Lung (tissue), 12 donors: ENCODE data around the gene RFXAP. TPM values are rescaled to one million over a fixed set of nuclear protein-coding genes. Genes with fewer than 3 reads are reported as not detected.

Experiments used
- ATAC-seq: fragments of 200-7000 bp; cut with Tn5 transposase; one replicate; pipeline ENCODE4 v1.9.1; 2020; ENCODE audit warnings: moderate number of reproducible peaks; ENCODE audit not compliant: insufficient read depth, low FRiP score
- DNase-seq, 3 donors: peaks; one replicate each; pipeline ENCODE4 v3.0.0-alpha.2; 2013 to 2017
- H3K27ac ChIP-seq, 2 donors: one replicate each; pipeline ENCODE4 v1.5.1; 2013; ENCODE audit warnings: mild to moderate bottlenecking in 2 of 2, moderate library complexity in 2 of 2, control low read depth in 1 of 2, inconsistent platforms in 1 of 2, low read depth in 1 of 2, low read length in 1 of 2
- H3K27me3 ChIP-seq, 3 donors: one replicate each; pipeline ENCODE4 v1.5.1; 2013; ENCODE audit warnings: low read length in 2 of 3; ENCODE audit not compliant: control insufficient read depth in 3 of 3, insufficient read depth in 3 of 3
- H3K36me3 ChIP-seq, 4 donors: one replicate each; pipeline ENCODE4 v1.5.1; 2013; ENCODE audit warnings: low read length in 4 of 4, mild to moderate bottlenecking in 1 of 4, moderate library complexity in 1 of 4; ENCODE audit not compliant: control insufficient read depth in 4 of 4, insufficient read depth in 4 of 4
- H3K4me1 ChIP-seq, 5 donors: one replicate each; pipeline ENCODE4 v1.5.1; 2013; ENCODE audit warnings: low read length in 5 of 5, mild to moderate bottlenecking in 2 of 5, moderate library complexity in 1 of 5; ENCODE audit not compliant: control insufficient read depth in 5 of 5, insufficient read depth in 5 of 5
- H3K4me3 ChIP-seq: one replicate; pipeline ENCODE4 v1.5.1; 2013; ENCODE audit warnings: mild to moderate bottlenecking, control low read depth, moderate library complexity
- H3K9ac ChIP-seq, 2 donors: one replicate each; pipeline ENCODE4 v1.5.1; 2013; ENCODE audit warnings: low read length in 2 of 2, control low read depth in 1 of 2; ENCODE audit not compliant: insufficient read depth in 1 of 2
- H3K9me3 ChIP-seq, 4 donors: one replicate each; pipeline ENCODE4 v1.5.1; 2013; ENCODE audit warnings: low read length in 3 of 4, mild to moderate bottlenecking in 1 of 4, moderate library complexity in 1 of 4; ENCODE audit not compliant: control insufficient read depth in 4 of 4, insufficient read depth in 3 of 4
- WGBS, 2 donors: extraction: QIAGEN DNeasy Blood & Tissue Kit; methylation state at CpG; one replicate each; pipeline ENCODE4 v1.1.7; 2013; 5-methylcytosine and 5-hydroxymethylcytosine counted together
- polyA plus RNA-seq, 2 donors: library from polyadenylated mRNA; stranded (reverse); fragments of 200-250 nt; gene quantifications; one replicate each; pipeline ENCODE4 v1.2.1, GENCODE V29; 2013
- total RNA-seq, 2 donors: library from RNA; depleted of rRNA in 1 of 2; stranded (reverse); fragments of >200 nt in 1 of 2; gene quantifications; one replicate each; pipeline ENCODE4 v1.2.1, GENCODE V29; 2014 to 2021
- TF ChIP-seq, protein P1 (sequence below): IDR thresholded peaks from 2 replicates; pipeline ENCODE4 v1.5.1; 2012; ENCODE audit warnings: mild to moderate bottlenecking; ENCODE audit errors: control extremely low read depth, extremely low read depth
- donor health status: control.
- donor health status: control.
- donor health status: Bipolar disorder and iron deficiency.
- donor health status: healthy.
- donor health status: DM: yes; HTN: yes; CAD: no.

The RFXAP gene
- total and polyA plus RNA-seq, 4 donors: 3.0 to 9.5 (median 4.9) TPM

DNA sequence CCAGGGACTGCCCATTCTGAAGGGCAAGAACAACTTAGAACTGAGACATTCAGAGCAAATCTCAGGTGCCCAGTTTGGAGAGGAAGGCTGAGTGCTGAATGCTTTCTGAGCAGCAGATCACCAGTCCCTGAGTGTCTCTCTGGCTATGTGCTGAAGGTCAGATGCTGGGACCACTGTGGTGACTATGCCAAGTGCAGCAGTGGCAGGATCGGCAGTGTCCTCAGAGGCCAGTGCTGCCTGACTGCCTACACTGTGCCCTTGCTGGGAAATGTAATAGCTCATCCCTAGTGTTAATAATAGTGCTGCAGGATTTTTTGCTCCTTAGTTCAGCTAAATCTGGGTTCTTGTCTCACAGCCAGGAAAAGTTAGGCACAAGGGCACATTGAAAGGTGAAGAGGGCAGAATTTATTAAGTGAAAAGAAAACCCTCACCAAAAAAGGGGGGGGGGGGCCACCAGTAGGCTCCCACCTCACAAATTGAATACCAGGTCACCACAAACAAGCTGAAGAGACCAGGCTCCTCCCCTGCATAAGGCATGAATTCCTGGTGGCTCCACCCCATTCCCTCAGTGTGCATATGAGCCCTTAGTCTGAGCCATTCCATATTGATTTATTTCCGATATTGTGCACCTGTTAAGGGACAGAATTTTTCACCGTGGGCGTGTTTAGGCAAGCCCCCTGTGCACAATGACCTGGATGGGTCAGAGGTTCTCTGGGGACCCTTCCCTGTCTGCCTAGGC, 18.5 kb downstream of the RFXAP start:
- H3K9ac ChIP-seq: no peak overlapping the region
- TF ChIP-seq, protein P1, sequence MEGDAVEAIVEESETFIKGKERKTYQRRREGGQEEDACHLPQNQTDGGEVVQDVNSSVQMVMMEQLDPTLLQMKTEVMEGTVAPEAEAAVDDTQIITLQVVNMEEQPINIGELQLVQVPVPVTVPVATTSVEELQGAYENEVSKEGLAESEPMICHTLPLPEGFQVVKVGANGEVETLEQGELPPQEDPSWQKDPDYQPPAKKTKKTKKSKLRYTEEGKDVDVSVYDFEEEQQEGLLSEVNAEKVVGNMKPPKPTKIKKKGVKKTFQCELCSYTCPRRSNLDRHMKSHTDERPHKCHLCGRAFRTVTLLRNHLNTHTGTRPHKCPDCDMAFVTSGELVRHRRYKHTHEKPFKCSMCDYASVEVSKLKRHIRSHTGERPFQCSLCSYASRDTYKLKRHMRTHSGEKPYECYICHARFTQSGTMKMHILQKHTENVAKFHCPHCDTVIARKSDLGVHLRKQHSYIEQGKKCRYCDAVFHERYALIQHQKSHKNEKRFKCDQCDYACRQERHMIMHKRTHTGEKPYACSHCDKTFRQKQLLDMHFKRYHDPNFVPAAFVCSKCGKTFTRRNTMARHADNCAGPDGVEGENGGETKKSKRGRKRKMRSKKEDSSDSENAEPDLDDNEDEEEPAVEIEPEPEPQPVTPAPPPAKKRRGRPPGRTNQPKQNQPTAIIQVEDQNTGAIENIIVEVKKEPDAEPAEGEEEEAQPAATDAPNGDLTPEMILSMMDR: no peak
- no peak for ATAC-seq
- peaks cover 0 to 7% (median 1%) of the 10 kb centered on the region in 5 donors for H3K4me1 ChIP-seq
- DNase-seq: no peak
- no peaks in the 10 kb centered on the region for H3K27me3 ChIP-seq
- H3K4me3 ChIP-seq: no peak overlapping the region
- H3K9me3 ChIP-seq: no peaks in the 10 kb centered on the region
- 67 to 70% methylated on average over 4 of the region's 4 CpGs for WGBS, 2 donors
- H3K27ac ChIP-seq: no peak overlapping the region
- H3K36me3 ChIP-seq: peaks cover 0 to 5% (median 0%) of the 10 kb centered on the region in 4 donors

DNA sequence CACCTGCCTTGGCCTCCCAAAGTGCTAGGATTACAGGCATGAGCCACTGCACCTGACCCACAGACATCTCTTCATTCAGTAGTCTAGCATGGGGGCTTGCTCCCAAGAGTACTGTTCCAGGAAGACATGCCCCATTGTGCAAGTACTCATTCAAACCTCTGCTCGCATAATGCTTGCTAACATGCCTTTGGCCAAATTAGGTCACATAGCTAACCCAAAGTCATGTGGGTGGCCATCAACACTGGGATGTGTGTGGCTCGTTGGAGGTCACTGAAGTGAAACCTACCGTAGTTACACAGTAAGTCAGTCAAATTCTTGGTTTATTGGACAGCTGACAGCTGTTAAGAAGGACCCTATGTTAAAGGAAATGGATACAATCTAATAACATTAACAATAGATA, 20.3 kb downstream of the RFXAP start:
- Histone ChIP-seq H3K4me3 (no peak overlapping the region), H3K36me3 (peaks cover 0 to 2% (median under 1%) of the 10 kb centered on the region in 4 donors), H3K9me3 (no peaks in the 10 kb centered on the region), H3K27ac (no peak overlapping the region), H3K4me1 (peaks cover 0 to 7% (median 0%) of the 10 kb centered on the region in 5 donors), H3K27me3 (no peaks in the 10 kb centered on the region), H3K9ac (no peak overlapping the region)
- TF ChIP-seq, protein P1: no peak
- DNase-seq (no peak), ATAC-seq (no peak)
- WGBS, 2 donors: 81 to 88% methylated on average over 3 of the region's 3 CpGs

DNA sequence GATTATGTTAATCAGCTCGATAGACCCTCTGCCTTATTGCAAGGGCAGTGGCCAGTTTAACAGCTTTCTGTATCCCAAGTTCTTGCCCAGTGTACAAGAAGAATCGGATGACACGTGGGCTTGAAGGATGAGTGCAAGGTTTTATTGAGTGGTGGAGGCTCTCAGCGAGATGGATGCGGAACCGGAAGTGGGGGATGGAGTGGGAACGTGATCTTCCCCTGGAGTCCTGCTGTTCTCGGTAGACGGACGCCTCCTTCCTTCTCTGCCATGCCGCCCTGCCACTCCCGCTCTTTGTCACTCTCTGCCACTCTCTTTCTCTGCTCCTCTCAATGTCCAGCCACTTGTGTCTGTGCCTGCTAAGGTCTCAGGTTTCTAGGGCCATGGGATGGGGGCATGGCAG, 21.0 kb downstream of the RFXAP start:
- 86 to 97% methylated on average over 12 of the region's 12 CpGs for WGBS, 2 donors
- no peaks in the 10 kb centered on the region for H3K9me3 ChIP-seq
- H3K9ac ChIP-seq: no peak overlapping the region
- H3K36me3 ChIP-seq: peaks cover 0 to 2% (median under 1%) of the 10 kb centered on the region in 4 donors
- TF ChIP-seq, protein P1: no peak
- H3K27me3 ChIP-seq: no peaks in the 10 kb centered on the region
- ATAC-seq (no peak), DNase-seq (no peak)
- H3K27ac ChIP-seq: no peak overlapping the region
- H3K4me1 ChIP-seq: peaks cover 0 to 7% (median 0%) of the 10 kb centered on the region in 5 donors
- no peak overlapping the region for H3K4me3 ChIP-seq
